Activated CD4-positive, alpha-beta T cell treated with anti-CD3 and anti-CD28 coated beads for 36 hours (primary cell): Measurements from ENCODE around the gene CCDC6. TPM values are rescaled to one million over a fixed set of nuclear protein-coding genes. Genes with fewer than 3 reads are reported as not detected.

Source experiments
- ATAC-seq: fragments of 200-7000 bp; cut with Tn5 transposase; one replicate; pipeline ENCODE4 v1.10.0; 2021; ENCODE audit warnings: mild to moderate bottlenecking, moderate library complexity
- CTCF ChIA-PET: fragments of 350-600 bp; sonication (Branson Sonifier 250); formaldehyde crosslinking; loops from one replicate; lab custom pipeline; 2021; ENCODE audit warnings: antibody characterized with exemption; lab: Charles Lee
- POLR2A ChIA-PET: fragments of 350-600 bp; sonication (Branson Sonifier 250); formaldehyde crosslinking; loops from one replicate; lab custom pipeline; 2021; ENCODE audit warnings: antibody characterized with exemption, inconsistent platforms; lab: Charles Lee
- DNase-seq: peaks from one replicate; pipeline ENCODE4 v3.0.0-alpha.2; 2020
- H3K27ac Mint-ChIP-seq: one replicate; pipeline ENCODE4 v1.8.0; 2021; ENCODE audit warnings: mixed read lengths
- H3K27me3 Mint-ChIP-seq: one replicate; pipeline ENCODE4 v1.8.0; 2021; ENCODE audit warnings: mixed read lengths
- H3K36me3 Mint-ChIP-seq: one replicate; pipeline ENCODE4 v1.8.0; 2021; ENCODE audit warnings: low read depth, mixed read lengths
- H3K4me1 Mint-ChIP-seq: one replicate; pipeline ENCODE4 v1.8.0; 2021; ENCODE audit warnings: mixed read lengths
- H3K4me3 Mint-ChIP-seq: one replicate; pipeline ENCODE4 v1.8.0; 2021; ENCODE audit warnings: mild to moderate bottlenecking, moderate library complexity, mixed read lengths
- H3K9me3 Mint-ChIP-seq: one replicate; pipeline ENCODE4 v1.8.0; 2021; ENCODE audit warnings: low read depth, mixed read lengths
- intact Hi-C, 2 experiments: fragments of 100-400 bp; cut with DNase I in 1 of 2; cut with micrococcal nuclease in 1 of 2; formaldehyde crosslinking; loops; one replicate each; pipeline versions ENCODE4 v1.14.2 to v1.15.1; 2022 to 2024; cut with DNase I, micrococcal nuclease
- total RNA-seq, 2 experiments: library from RNA; stranded (reverse); gene quantifications; one replicate each; pipeline ENCODE4 v1.2.3, GENCODE V29; 2021

The CCDC6 gene
- total RNA-seq, 2 experiments from 2014 or later = 49.7 to 53.0 TPM

- H3K27ac Mint-ChIP-seq = no peak overlapping the region
- no peak overlapping the region for H3K4me3 Mint-ChIP-seq
These were observed 87.1 kb downstream of the CCDC6 start for GRCh38 chr10:59819265-59819664.

GRCh38 chr10:59817773-59818172 is 88.6 kb downstream of the CCDC6 start:
- H3K27ac Mint-ChIP-seq = peak overlapping the region; percentile 13
- no peaks in the 10 kb centered on the region for H3K27me3 Mint-ChIP-seq
- no peaks in the 10 kb centered on the region for H3K9me3 Mint-ChIP-seq
- no peak for ATAC-seq
- peaks cover 37% of the 10 kb centered on the region for H3K4me1 Mint-ChIP-seq
- ChIA-PET POLR2A (no interaction called here), CTCF (interaction anchor here (0.8 to 3.4 kb wide), 2 partner anchors 13 to 191 kb away, joined by 5 to 9 read pairs; no protein-coding TSS in a partner anchor)
- H3K36me3 Mint-ChIP-seq = peaks cover 28% of the 10 kb centered on the region
- intact Hi-C loops = no loop called here
- no peak for DNase-seq
- no peak overlapping the region for H3K4me3 Mint-ChIP-seq

More at GRCh38 chr10:59819265-59819664, 87.1 kb downstream of the CCDC6 start:
- CTCF ChIA-PET = interaction anchor here (0.6 to 1.4 kb wide), 5 partner anchors 9 to 213 kb away, joined by 3 to 4 read pairs (median 3); no protein-coding TSS in a partner anchor
- POLR2A ChIA-PET = interaction anchor here (1.2 kb wide), 1 partner anchor 86 kb away, joined by 3 read pairs; no protein-coding TSS in a partner anchor
- H3K36me3 Mint-ChIP-seq = peaks cover 26% of the 10 kb centered on the region
- peaks cover 41% of the 10 kb centered on the region for H3K4me1 Mint-ChIP-seq
- no peaks in the 10 kb centered on the region for H3K9me3 Mint-ChIP-seq
- ATAC-seq (peak; percentile 47), DNase-seq (no peak)
- intact Hi-C loops = no loop called here
- no peaks in the 10 kb centered on the region for H3K27me3 Mint-ChIP-seq

- ATAC-seq (no peak), DNase-seq (no peak)
- peaks cover 42% of the 10 kb centered on the region for H3K36me3 Mint-ChIP-seq
- no peak overlapping the region for H3K4me3 Mint-ChIP-seq
- intact Hi-C loops = loop anchor here in 1 of 2 experiments (5.0 kb wide), 1 partner anchor 863 kb away; no protein-coding TSS in a partner anchor
- H3K27me3 Mint-ChIP-seq = no peaks in the 10 kb centered on the region
- no peaks in the 10 kb centered on the region for H3K9me3 Mint-ChIP-seq
- H3K4me1 Mint-ChIP-seq = peaks cover 18% of the 10 kb centered on the region
- ChIA-PET CTCF (interaction anchor here (0.6 kb wide), 1 partner anchor 280 kb away, joined by 3 read pairs; no protein-coding TSS in a partner anchor), POLR2A (no interaction called here)
- H3K27ac Mint-ChIP-seq = no peak overlapping the region
These were observed 91.5 kb downstream of the CCDC6 start for GRCh38 chr10:59814878-59815277.

GRCh38 chr10:59812519-59813122 is 93.7 kb downstream of the CCDC6 start:
- intact Hi-C loops = loop anchor here in 1 of 2 experiments (5.0 kb wide), 1 partner anchor 860 kb away; no protein-coding TSS in a partner anchor
- ATAC-seq = no peak
- no peaks in the 10 kb centered on the region for H3K9me3 Mint-ChIP-seq
- H3K27me3 Mint-ChIP-seq = no peaks in the 10 kb centered on the region
- peaks cover 6% of the 10 kb centered on the region for H3K4me1 Mint-ChIP-seq
- ChIA-PET CTCF (no interaction called here), POLR2A (no interaction called here)
- no peak overlapping the region for H3K27ac Mint-ChIP-seq
- H3K36me3 Mint-ChIP-seq = peaks cover 50% of the 10 kb centered on the region
- no peak overlapping the region for H3K4me3 Mint-ChIP-seq
- DNase-seq = no peak

- Mint-ChIP-seq H3K4me3 (no peak overlapping the region), H3K27ac (no peak overlapping the region), H3K36me3 (peaks cover 61% of the 10 kb centered on the region)
These were observed 96.7 kb downstream of the CCDC6 start for GRCh38 chr10:59809644-59809974.

GRCh38 chr10:59808896-59809643 is 97.3 kb downstream of the CCDC6 start:
- Mint-ChIP-seq H3K4me3 (no peak overlapping the region), H3K27me3 (no peaks in the 10 kb centered on the region), H3K36me3 (peaks cover 61% of the 10 kb centered on the region), H3K4me1 (no peaks in the 10 kb centered on the region), H3K27ac (no peak overlapping the region), H3K9me3 (no peaks in the 10 kb centered on the region)
- ChIA-PET POLR2A (no interaction called here), CTCF (interaction anchor here (0.6 to 2.5 kb wide), 7 partner anchors 9 to 186 kb away, joined by 3 to 12 read pairs (median 5); no protein-coding TSS in a partner anchor)
- intact Hi-C loops = loop anchor here (1.0 to 10.0 kb wide), 6 partner anchors 100 to 1034 kb away; partner anchors contain the start of gene SLC16A9 (in 2 of the 2)
- ATAC-seq (peak; percentile 98), DNase-seq (peak; percentile 88)

More at GRCh38 chr10:59809644-59809974, 96.7 kb downstream of the CCDC6 start:
- Mint-ChIP-seq H3K9me3 (no peaks in the 10 kb centered on the region), H3K27me3 (no peaks in the 10 kb centered on the region), H3K4me1 (no peaks in the 10 kb centered on the region)
- intact Hi-C loops = loop anchor here (1.0 to 10.0 kb wide), 6 partner anchors 101 to 1035 kb away; partner anchors contain the start of gene SLC16A9 (in 2 of the 2)
- ChIA-PET CTCF (interaction anchor here (0.6 to 2.5 kb wide), 6 partner anchors 8 to 186 kb away, joined by 3 to 12 read pairs (median 4); no protein-coding TSS in a partner anchor), POLR2A (no interaction called here)
- no peak for ATAC-seq
- no peak for DNase-seq

GRCh38 chr10:59807629-59808620 is 98.4 kb downstream of the CCDC6 start:
- peaks cover 65% of the 10 kb centered on the region for H3K36me3 Mint-ChIP-seq
- H3K4me1 Mint-ChIP-seq = no peaks in the 10 kb centered on the region
- no peak for ATAC-seq
- no peak for DNase-seq
- POLR2A ChIA-PET = interaction anchor here (0.6 kb wide), 1 partner anchor 176 kb away, joined by 7 read pairs; no protein-coding TSS in a partner anchor
- no peaks in the 10 kb centered on the region for H3K9me3 Mint-ChIP-seq
- no peak overlapping the region for H3K4me3 Mint-ChIP-seq
- H3K27me3 Mint-ChIP-seq = no peaks in the 10 kb centered on the region
- no peak overlapping the region for H3K27ac Mint-ChIP-seq
- CTCF ChIA-PET = interaction anchor here (0.6 to 2.5 kb wide), 7 partner anchors 8 to 536 kb away, joined by 3 to 12 read pairs (median 5); no protein-coding TSS in a partner anchor
- intact Hi-C loops = loop anchor here (2.0 to 10.0 kb wide), 5 partner anchors 99 to 1033 kb away; partner anchors contain the start of gene SLC16A9 (in 2 of the 2)

- intact Hi-C loops = loop anchor here (10.0 kb wide), 2 partner anchors 100 to 1030 kb away; partner anchors contain the start of gene SLC16A9 (in 1 of the 2)
- DNase-seq (peak; percentile 18), ATAC-seq (peak; percentile 40)
- peaks cover 74% of the 10 kb centered on the region for H3K36me3 Mint-ChIP-seq
- H3K9me3 Mint-ChIP-seq = no peaks in the 10 kb centered on the region
- CTCF ChIA-PET = interaction anchor here (0.6 kb wide), 1 partner anchor 72 kb away, joined by 3 read pairs; no protein-coding TSS in a partner anchor
- no peak overlapping the region for H3K27ac Mint-ChIP-seq
- H3K4me3 Mint-ChIP-seq = no peak overlapping the region
- POLR2A ChIA-PET = no interaction called here
- H3K4me1 Mint-ChIP-seq = peaks cover 3% of the 10 kb centered on the region
- no peaks in the 10 kb centered on the region for H3K27me3 Mint-ChIP-seq
These were observed 101.3 kb downstream of the CCDC6 start for GRCh38 chr10:59805014-59805413.

GRCh38 chr10:59804220-59804619 is 102.1 kb downstream of the CCDC6 start:
- ChIA-PET CTCF (no interaction called here), POLR2A (no interaction called here)
- ATAC-seq (no peak), DNase-seq (no peak)
- intact Hi-C loops = loop anchor here (10.0 kb wide), 2 partner anchors 99 to 1029 kb away; partner anchors contain the start of gene SLC16A9 (in 1 of the 2)
- no peak overlapping the region for H3K4me3 Mint-ChIP-seq
- H3K36me3 Mint-ChIP-seq = peaks cover 77% of the 10 kb centered on the region
- peaks cover 3% of the 10 kb centered on the region for H3K4me1 Mint-ChIP-seq
- H3K27me3 Mint-ChIP-seq = no peaks in the 10 kb centered on the region
- H3K9me3 Mint-ChIP-seq = no peaks in the 10 kb centered on the region
- no peak overlapping the region for H3K27ac Mint-ChIP-seq

- H3K36me3 Mint-ChIP-seq = peaks cover 77% of the 10 kb centered on the region
- ChIA-PET CTCF (interaction anchor here (0.9 kb wide), 1 partner anchor 21 kb away, joined by 3 read pairs; no protein-coding TSS in a partner anchor), POLR2A (no interaction called here)
- H3K9me3 Mint-ChIP-seq = no peaks in the 10 kb centered on the region
- H3K4me3 Mint-ChIP-seq = no peak overlapping the region
- intact Hi-C loops = loop anchor here (10.0 kb wide), 2 partner anchors 99 to 1029 kb away; partner anchors contain the start of gene SLC16A9 (in 1 of the 2)
- DNase-seq (no peak), ATAC-seq (no peak)
- H3K27ac Mint-ChIP-seq = no peak overlapping the region
- H3K27me3 Mint-ChIP-seq = no peaks in the 10 kb centered on the region
- peaks cover 3% of the 10 kb centered on the region for H3K4me1 Mint-ChIP-seq
These were observed 102.6 kb downstream of the CCDC6 start for GRCh38 chr10:59803714-59804113.
